Nephron (organoid): ENCODE measurements around the gene ZNF785.

ENCODE experiments used
- H3K27ac Mint-ChIP-seq, 3 experiments: 2 replicates each; pipeline ENCODE4 v1.8.0; 2020; ENCODE audit warnings: mixed read lengths in 3 of 3, mild to moderate bottlenecking in 2 of 3, moderate library complexity in 1 of 3
- H3K27me3 Mint-ChIP-seq: 2 replicates; pipeline ENCODE4 v1.8.0; 2021; ENCODE audit warnings: low read depth, mild to moderate bottlenecking, moderate library complexity, mixed read lengths
- H3K36me3 Mint-ChIP-seq: 2 replicates; pipeline ENCODE4 v1.8.0; 2020; ENCODE audit warnings: low read depth, mixed read lengths
- H3K4me1 Mint-ChIP-seq: 2 replicates; pipeline ENCODE4 v1.8.0; 2020; ENCODE audit warnings: mixed read lengths
- H3K4me3 Mint-ChIP-seq, 3 experiments: 2 replicates each; pipeline ENCODE4 v1.8.0; 2020; ENCODE audit warnings: mild to moderate bottlenecking in 3 of 3, mixed read lengths in 3 of 3, moderate library complexity in 2 of 3
- H3K9me3 Mint-ChIP-seq: 2 replicates; pipeline ENCODE4 v1.8.0; 2020; ENCODE audit warnings: mixed read lengths
- CTCF ChIP-seq, 3 experiments: fragments of 200-600 bp; sonication (generic); IDR thresholded peaks; one replicate each; pipeline ENCODE4 v1.5.0; 2021; ENCODE audit warnings: antibody characterized with exemption in 3 of 3; ENCODE audit not compliant: unreplicated experiment in 3 of 3

The ZNF785 gene

GRCh38 chr16:30535777-30536190, 49.7 kb downstream of the ZNF785 start:
- Mint-ChIP-seq H3K9me3 (no peaks in the 10 kb centered on the region), H3K4me1 (peaks cover 25% of the 10 kb centered on the region), H3K4me3 (peak overlapping the region; percentile 90 to 94 (median 94)), H3K36me3 (peaks cover 14% of the 10 kb centered on the region), H3K27me3 (no peaks in the 10 kb centered on the region), H3K27ac (peak overlapping the region; percentile 97 to 99 (median 97))
- TF ChIP-seq CTCF (IDR thresholded peaks at IDR 0.05; ENCODE audit: unreplicated experiment in 3 of 3): peak; percentile 52 to 61 (median 59)

GRCh38 chr16:30535106-30535776, 50.3 kb downstream of the ZNF785 start:
- TF ChIP-seq CTCF (IDR thresholded peaks at IDR 0.05; ENCODE audit: unreplicated experiment in 3 of 3): no peak
- Mint-ChIP-seq H3K4me1 (peaks cover 25% of the 10 kb centered on the region), H3K36me3 (peaks cover 17% of the 10 kb centered on the region), H3K4me3 (peak overlapping the region; percentile 90 to 94 (median 94)), H3K9me3 (no peaks in the 10 kb centered on the region), H3K27ac (peak overlapping the region; percentile 97 to 99 (median 97)), H3K27me3 (no peaks in the 10 kb centered on the region)

GRCh38 chr16:30534368-30535105, 51.0 kb downstream of the ZNF785 start, which contains the start of gene ZNF747:
Gene ZNF747, minus strand, starts transcription at chr16:30534858. Its CDS starts 179 bp downstream, at chr16:30534679.
- peak within 1 kb of the TSS; percentile 97 to 99 (median 97) for H3K27ac Mint-ChIP-seq
- peak within 1 kb of the TSS; percentile 90 to 94 (median 94) for H3K4me3 Mint-ChIP-seq
- H3K4me1 Mint-ChIP-seq: peaks cover 25% of the 10 kb centered on the region
- H3K9me3 Mint-ChIP-seq: no peaks in the 10 kb centered on the region
- H3K36me3 Mint-ChIP-seq: peaks cover 17% of the 10 kb centered on the region
- TF ChIP-seq CTCF (IDR thresholded peaks at IDR 0.05; ENCODE audit: unreplicated experiment in 3 of 3): no peak
- no peaks in the 10 kb centered on the region for H3K27me3 Mint-ChIP-seq

GRCh38 chr16:30533748-30534367, 51.6 kb downstream of the ZNF785 start:
- H3K27me3 Mint-ChIP-seq: no peaks in the 10 kb centered on the region
- peak overlapping the region; percentile 88 to 94 (median 89) for H3K4me3 Mint-ChIP-seq
- peaks cover 17% of the 10 kb centered on the region for H3K36me3 Mint-ChIP-seq
- H3K4me1 Mint-ChIP-seq: peaks cover 25% of the 10 kb centered on the region
- H3K9me3 Mint-ChIP-seq: no peaks in the 10 kb centered on the region
- peak overlapping the region; percentile 78 to 97 (median 94) for H3K27ac Mint-ChIP-seq
- no peak for TF ChIP-seq CTCF (IDR thresholded peaks at IDR 0.05; ENCODE audit: unreplicated experiment in 3 of 3)

GRCh38 chr16:30533146-30533522, 52.4 kb downstream of the ZNF785 start:
- peak overlapping the region; percentile 78 to 98 (median 97) for H3K27ac Mint-ChIP-seq
- H3K4me1 Mint-ChIP-seq: peaks cover 29% of the 10 kb centered on the region
- peaks cover 17% of the 10 kb centered on the region for H3K36me3 Mint-ChIP-seq
- no peaks in the 10 kb centered on the region for H3K27me3 Mint-ChIP-seq
- H3K4me3 Mint-ChIP-seq: peak overlapping the region; percentile 86 to 94 (median 88)
- TF ChIP-seq CTCF (IDR thresholded peaks at IDR 0.05; ENCODE audit: unreplicated experiment in 3 of 3): no peak
- no peaks in the 10 kb centered on the region for H3K9me3 Mint-ChIP-seq
